ENCODE results near the gene SPOUT1.
"Not testable (repeated sequence)": the region's sequence is repeated elsewhere in the genome, so short reads cannot be mapped to it uniquely, and the experiment has no call there.

Gene SPOUT1

GRCh38 chr9:128860937-128861336, 31.3 kb upstream of the SPOUT1 start:
- TF ChIP-seq CTCF (IDR thresholded peaks at IDR 0.05; ENCODE audit: borderline replicate concordance, insufficient read depth, low read depth, low read length) = no peak
- H3K4me3 ChIP-seq (ENCODE audit: low read depth, low read length) = no peak overlapping the region

- not testable (repeated sequence) for H3K4me3 ChIP-seq (ENCODE audit: low read depth, low read length)
These were observed 28.9 kb upstream of the SPOUT1 start for GRCh38 chr9:128858476-128858875.

- not testable (repeated sequence) for H3K4me3 ChIP-seq (ENCODE audit: low read depth, low read length)
These were observed 24.9 kb upstream of the SPOUT1 start for GRCh38 chr9:128854454-128854853.

GRCh38 chr9:128852646-128853045, 23.1 kb upstream of the SPOUT1 start:
- not testable (repeated sequence) for H3K4me3 ChIP-seq (ENCODE audit: low read depth, low read length)

- H3K4me3 ChIP-seq (ENCODE audit: low read depth, low read length) = not testable (repeated sequence)
These were observed 22.4 kb upstream of the SPOUT1 start for GRCh38 chr9:128851779-128852600.

GRCh38 chr9:128851024-128851423, 21.4 kb upstream of the SPOUT1 start:
- not testable (repeated sequence) for H3K4me3 ChIP-seq (ENCODE audit: low read depth, low read length)

GRCh38 chr9:128847803-128848202, 18.2 kb upstream of the SPOUT1 start:
- no peak overlapping the region for H3K4me3 ChIP-seq (ENCODE audit: low read depth, low read length)
- TF ChIP-seq CTCF (IDR thresholded peaks at IDR 0.05; ENCODE audit: borderline replicate concordance, insufficient read depth, low read depth, low read length) = no peak

- no peak overlapping the region for H3K4me3 ChIP-seq (ENCODE audit: low read depth, low read length)
- no peak for TF ChIP-seq CTCF (IDR thresholded peaks at IDR 0.05; ENCODE audit: borderline replicate concordance, insufficient read depth, low read depth, low read length)
These were observed 17.1 kb upstream of the SPOUT1 start for GRCh38 chr9:128846680-128847030.

GRCh38 chr9:128845186-128845931, 15.8 kb upstream of the SPOUT1 start:
- H3K4me3 ChIP-seq (ENCODE audit: low read depth, low read length) = no peak overlapping the region
- TF ChIP-seq CTCF (IDR thresholded peaks at IDR 0.05; ENCODE audit: borderline replicate concordance, insufficient read depth, low read depth, low read length) = no peak

- H3K4me3 ChIP-seq (ENCODE audit: low read depth, low read length) = not testable (repeated sequence)
These were observed 13.6 kb upstream of the SPOUT1 start for GRCh38 chr9:128843171-128843570.

Measured in GM12875 (cell line).